Bronchial epithelial cell (primary cell): Measurements from ENCODE around the gene RMDN3. TPM values are rescaled to one million over a fixed set of nuclear protein-coding genes. Genes with fewer than 3 reads are reported as not detected.

Experiments used
- DNase-seq: peaks from one replicate; pipeline ENCODE4 v3.0.0-alpha.2; 2010; ENCODE audit warnings: low read depth
- FAIRE-seq: peaks from 2 replicates; lab custom pipeline; 2011; peaks lifted over from hg19 to GRCh38; lab: Jason Lieb, UNC
- H3K27me3 ChIP-seq: 2 replicates; pipeline ENCODE4 v1.5.1; 2011; ENCODE audit warnings: low read length; ENCODE audit not compliant: control insufficient read depth, insufficient read depth
- H3K36me3 ChIP-seq: 2 replicates; pipeline ENCODE4 v1.5.1; 2011; ENCODE audit warnings: low read length; ENCODE audit not compliant: control insufficient read depth, insufficient read depth
- H3K4me3 ChIP-seq: 2 replicates; pipeline ENCODE4 v1.5.1; 2011; ENCODE audit warnings: mild to moderate bottlenecking, low read depth, low read length, control low read depth
- CTCF ChIP-seq: IDR thresholded peaks from 2 replicates; pipeline ENCODE4 v1.5.1; 2011; ENCODE audit warnings: mild to moderate bottlenecking, moderate library complexity, low read length, control low read depth, inconsistent platforms; ENCODE audit not compliant: insufficient read depth, severe bottlenecking
- total RNA-seq: library from RNA; depleted of rRNA; stranded (reverse); fragments of >200 nt; gene quantifications from 2 replicates; pipeline ENCODE4 v1.2.1, GENCODE V29; 2014

RMDN3 gene
- total RNA-seq, 1 donor from 2014 or later = 15.0 TPM

DNA sequence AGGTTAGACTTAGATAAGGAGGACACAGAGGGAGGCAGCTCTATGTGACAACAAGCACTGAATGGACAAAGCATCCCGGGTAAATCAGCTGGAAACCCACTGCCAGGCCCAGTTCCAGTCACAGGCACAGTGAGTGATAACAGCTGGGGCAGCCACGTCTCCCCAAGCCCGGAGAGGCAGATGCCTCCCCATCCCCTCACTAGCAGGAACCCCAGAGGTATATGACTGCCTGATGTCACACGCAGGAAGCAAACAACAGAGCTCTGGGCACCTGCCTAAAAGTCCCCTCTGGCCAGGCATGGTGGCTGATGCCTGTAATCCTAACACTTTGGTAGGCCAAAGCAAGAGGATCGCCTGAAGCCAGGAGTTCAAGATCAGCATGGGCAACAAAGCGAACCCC is 32.9 kb upstream of the RMDN3 start:
- DNase-seq (no peak), FAIRE-seq (no peak)
- TF ChIP-seq CTCF = no peak
- Histone ChIP-seq H3K27me3 (no peaks in the 10 kb centered on the region), H3K36me3 (no peaks in the 10 kb centered on the region), H3K4me3 (no peak overlapping the region)

- FAIRE-seq (peak; percentile 23), DNase-seq (peak; percentile 97)
- Histone ChIP-seq H3K27me3 (no peaks in the 10 kb centered on the region), H3K4me3 (no peak overlapping the region), H3K36me3 (no peaks in the 10 kb centered on the region)
- no peak for TF ChIP-seq CTCF
These were observed 32.3 kb upstream of the RMDN3 start for GRCh38 chr15:40787344-40787841.

DNA sequence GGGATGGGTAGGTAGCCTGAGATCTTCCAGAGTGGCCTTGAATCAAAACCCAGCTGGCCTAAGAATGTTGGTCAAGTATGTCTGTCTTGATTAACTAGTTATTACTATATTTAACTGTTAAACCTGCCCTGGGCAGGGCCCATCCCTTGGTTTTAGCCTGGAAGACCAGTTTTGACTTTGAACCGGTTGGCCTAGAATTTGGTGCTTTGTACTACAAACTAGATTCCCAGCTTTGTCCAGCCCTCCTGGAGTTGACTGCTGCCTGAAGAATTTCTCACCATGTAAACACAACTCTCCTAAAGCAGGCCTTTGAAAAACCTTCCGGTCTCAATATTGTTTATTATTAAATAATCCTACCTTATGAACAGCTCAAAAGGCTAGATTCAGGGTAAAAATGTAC is 30.8 kb upstream of the RMDN3 start:
- DNase-seq = peak; percentile 55
- Histone ChIP-seq H3K27me3 (no peaks in the 10 kb centered on the region), H3K4me3 (no peak overlapping the region), H3K36me3 (no peaks in the 10 kb centered on the region)
- no peak for TF ChIP-seq CTCF
- FAIRE-seq = no peak

DNA sequence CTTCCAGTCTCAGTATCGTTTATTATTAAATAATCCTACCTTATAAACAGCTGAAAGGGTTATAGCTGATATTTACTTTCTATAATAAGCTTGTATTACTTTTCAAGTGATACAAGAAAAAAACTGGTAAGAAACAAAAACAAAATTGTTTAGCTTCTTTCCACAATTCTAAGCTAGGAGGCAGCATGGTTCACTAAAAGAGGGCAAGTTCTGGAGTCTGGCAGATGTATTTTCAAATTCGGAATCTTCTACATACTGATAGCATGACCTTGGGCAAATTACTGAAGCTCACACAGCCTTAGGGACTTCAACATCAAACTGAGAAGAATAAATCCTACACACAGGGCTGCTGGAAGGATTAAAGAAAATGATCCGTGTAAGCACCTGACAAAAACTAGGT is 30.1 kb upstream of the RMDN3 start:
- TF ChIP-seq CTCF = peak; percentile 29
- no peak for FAIRE-seq
- H3K4me3 ChIP-seq = no peak overlapping the region
- no peak for DNase-seq
- no peaks in the 10 kb centered on the region for H3K36me3 ChIP-seq
- no peaks in the 10 kb centered on the region for H3K27me3 ChIP-seq

DNA sequence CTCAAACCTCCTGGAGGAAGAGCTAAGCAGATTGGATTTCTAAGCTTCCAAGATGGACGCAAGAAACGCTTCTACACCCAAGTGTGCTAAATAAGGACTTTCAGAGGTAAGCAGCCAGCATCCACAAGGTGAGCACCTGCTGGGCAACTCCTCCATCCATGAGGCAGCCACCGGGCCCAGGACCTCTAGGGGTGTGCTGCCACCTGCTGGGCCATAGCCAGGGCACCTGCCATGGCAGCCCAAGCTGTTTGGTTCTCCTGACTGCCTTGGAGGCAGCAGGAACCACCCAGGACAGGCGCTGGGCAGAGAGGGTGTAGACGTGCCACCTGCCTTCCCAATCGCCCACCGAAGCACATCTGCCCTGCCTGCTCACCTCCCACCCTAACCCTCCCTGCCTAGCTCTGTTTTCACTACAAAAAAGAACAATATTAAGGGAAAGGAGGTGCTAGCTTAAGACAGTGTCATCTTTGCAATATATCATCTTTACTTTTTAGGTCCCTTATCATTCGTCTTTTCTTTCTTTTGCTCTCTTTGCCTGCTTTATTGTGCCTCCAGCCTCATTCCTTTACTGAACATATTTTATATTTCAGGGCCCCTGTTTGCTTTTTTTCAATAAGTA is 27.7 kb upstream of the RMDN3 start:
- Histone ChIP-seq H3K4me3 (no peak overlapping the region), H3K27me3 (no peaks in the 10 kb centered on the region), H3K36me3 (peaks cover 13% of the 10 kb centered on the region)
- peak; percentile 97 for TF ChIP-seq CTCF
- FAIRE-seq (peak; percentile 62), DNase-seq (peak; percentile 65)
